K562 (cell line): Measurements from ENCODE around the gene IGLL1. TPM values are rescaled to one million over a fixed set of nuclear protein-coding genes. Genes with fewer than 3 reads are reported as not detected.

Experiments used
- ATAC-seq: fragments of 200-7000 bp; cut with Tn5 transposase; 3 replicates; pipeline ENCODE4 v1.9.1; 2020; ENCODE audit warnings: moderate library complexity
- BruUV-seq: library from RNA; stranded (reverse); fragments of 400-500 nt; replicated peaks from 2 replicates; lab custom pipeline; 2021; lab: Mats Ljungman, UMichigan
- CTCF ChIA-PET: fragments of 300-600 bp; formaldehyde crosslinking; extraction: SDS; loops from one replicate; lab custom pipeline; 2021; ENCODE audit warnings: low intra/inter-chr PET ratio; lab: Yijun Ruan, JAX
- POLR2A ChIA-PET: fragments of 300-600, 350-650 bp; sonication (Branson Sonifier 250); formaldehyde crosslinking; extraction: SDS; loops from one replicate; lab custom pipeline; 2021; ENCODE audit warnings: antibody characterized with exemption, inconsistent platforms; lab: Yijun Ruan, JAX
- DNase-seq, 4 experiments: peaks; one replicate each; pipeline versions ENCODE4 v3.0.0 to v3.0.0-alpha.2; 2011 to 2018; ENCODE audit warnings: low spot score in 3 of 4, mixed read lengths in 3 of 4; ENCODE audit errors: extremely low read depth in 1 of 4
- FAIRE-seq: peaks from 2 replicates; lab custom pipeline; 2011; peaks lifted over from hg19 to GRCh38; lab: Jason Lieb, UNC
- H2AFZ ChIP-seq: 2 replicates; pipeline ENCODE4 v1.6.0; 2011; ENCODE audit warnings: low read depth, low read length, control low read depth, inconsistent platforms
- H3K27ac ChIP-seq: fragments of 200-600 bp; 3 replicates; pipeline ENCODE4 v1.8.0; 2011; ENCODE audit warnings: low read depth, mild to moderate bottlenecking, control low read depth, inconsistent platforms, low read length, moderate library complexity, mixed read lengths; ENCODE audit errors: extremely low read depth
- H3K27me3 ChIP-seq, 2 experiments: fragments of 300-600 bp in 1 of 2; 2 replicates in 1 of 2; 3 replicates in 1 of 2; pipeline versions ENCODE4 v1.6.0 to v1.8.0; 2011; ENCODE audit warnings: inconsistent platforms in 2 of 2, low read length in 2 of 2, mild to moderate bottlenecking in 1 of 2, mixed read lengths in 1 of 2, moderate library complexity in 1 of 2; ENCODE audit not compliant: control insufficient read depth in 2 of 2, insufficient read depth in 2 of 2
- H3K36me3 ChIP-seq: fragments of 300-600 bp; 3 replicates; pipeline ENCODE4 v1.8.0; 2011; ENCODE audit warnings: mild to moderate bottlenecking, low read length, inconsistent platforms; ENCODE audit not compliant: control insufficient read depth, insufficient read depth
- H3K4me1 ChIP-seq, 2 experiments: fragments of 200-600 bp in 1 of 2; replicated peaks in 1 of 2; 2 replicates in 1 of 2; 3 replicates in 1 of 2; pipeline versions ENCODE4 v1.5.1 to v1.8.0; 2011; ENCODE audit warnings: inconsistent platforms in 2 of 2, low read length in 2 of 2, mild to moderate bottlenecking in 1 of 2, mixed read lengths in 1 of 2, moderate library complexity in 1 of 2; ENCODE audit not compliant: control insufficient read depth in 2 of 2, insufficient read depth in 2 of 2
- H3K4me2 ChIP-seq: 2 replicates; pipeline ENCODE4 v1.6.1; 2011; ENCODE audit warnings: low read length, control low read depth, inconsistent platforms, mixed read lengths; ENCODE audit not compliant: insufficient read depth
- H3K4me3 ChIP-seq: fragments of 200-600 bp; sonication (generic), shearing (Covaris generic); 2 replicates; pipeline ENCODE4 v1.5.1; 2016; ENCODE audit warnings: control low read depth, inconsistent platforms
- H3K79me2 ChIP-seq: fragments of 200-600 bp; 3 replicates; pipeline ENCODE4 v1.8.0; 2011; ENCODE audit warnings: low read length, inconsistent platforms; ENCODE audit not compliant: control insufficient read depth, insufficient read depth
- H3K9ac ChIP-seq, 2 experiments: 2 replicates each; pipeline versions ENCODE4 v1.6.0 to v1.6.1; 2011; ENCODE audit warnings: low read depth in 2 of 2, low read length in 2 of 2, control low read depth in 1 of 2, inconsistent platforms in 1 of 2, mild to moderate bottlenecking in 1 of 2, mixed read lengths in 1 of 2; ENCODE audit not compliant: insufficient read depth in 1 of 2
- H3K9me1 ChIP-seq: one replicate; pipeline ENCODE4 v1.6.0; 2011; ENCODE audit warnings: inconsistent platforms, mild to moderate bottlenecking, low read length, moderate library complexity; ENCODE audit not compliant: control insufficient read depth, insufficient read depth
- H3K9me3 ChIP-seq: replicated peaks from 2 replicates; pipeline ENCODE4 v1.5.1; 2011; ENCODE audit warnings: low read depth, low read length, inconsistent platforms; ENCODE audit not compliant: control insufficient read depth, insufficient read depth
- H4K20me1 ChIP-seq: replicated peaks from 2 replicates; pipeline ENCODE4 v1.6.1; 2011; ENCODE audit warnings: low read length, inconsistent platforms, mixed read lengths; ENCODE audit not compliant: control insufficient read depth, insufficient read depth
- ARID1B ChIP-seq: fragments of 450-650 bp; IDR thresholded peaks from 2 replicates; pipeline ENCODE4 v1.6.1; 2016; ENCODE audit warnings: antibody characterized with exemption, mild to moderate bottlenecking, inconsistent platforms
- MAFF ChIP-seq: IDR thresholded peaks from 2 replicates; pipeline ENCODE4 v1.6.1; 2012; ENCODE audit warnings: low read length, improper control_type of control experiment
- NFRKB ChIP-seq: fragments of 450-650 bp; IDR thresholded peaks from 2 replicates; pipeline ENCODE4 v1.6.1; 2016; ENCODE audit warnings: low read depth
- WGBS: fragments of 100-300 bp; shearing (Covaris generic); methylation state at CpG from one replicate; pipeline ENCODE4 v1.1.6; 2016; ENCODE audit warnings: low coverage, mixed read lengths; ENCODE audit not compliant: insufficient coverage; ENCODE audit errors: missing lambda C conversion rate; 5-methylcytosine and 5-hydroxymethylcytosine counted together
- in situ Hi-C: fragments of 300-500 bp; cut with MboI; formaldehyde crosslinking; loops from 4 replicates; pipeline ENCODE4 v1.15.0; 2018; ENCODE audit warnings: inconsistent platforms, mixed read lengths
- intact Hi-C: fragments of 100-400 bp; cut with micrococcal nuclease; formaldehyde crosslinking; loops from 2 replicates; pipeline ENCODE4 v1.14.2; 2022
- polyA plus RNA-seq, 8 experiments: library from polyadenylated mRNA; depleted of rRNA in 4 of 8; stranded (reverse) in 5 of 8; unstranded in 3 of 8; fragments of >200 nt; fragmentation: Nextera tagmentation in 2 of 8; fragmentation: Illumina TruSeq in 1 of 8; extraction: Ambion mirVana in 2 of 8; extraction: Trizol in 1 of 8; gene quantifications; 2 replicates each; pipeline versions ENCODE4 v1.2.1 to v1.2.3, GENCODE V29; 2011 to 2014; ENCODE audit warnings: inconsistent platforms in 1 of 8, missing spikeins in 1 of 8
- total RNA-seq, 7 experiments: library from RNA; depleted of rRNA in 6 of 7; stranded (reverse); fragments of >200 nt in 6 of 7; fragmentation: Illumina TruSeq in 2 of 7; extraction: Trizol in 2 of 7; gene quantifications; 2 replicates each; pipeline versions ENCODE4 v1.2.1 to v1.2.3, GENCODE V29; 2011 to 2021; ENCODE audit warnings: low replicate concordance in 1 of 7

Gene IGLL1
- total and polyA plus RNA-seq, 9 of the 15 experiments (the other 6 are each of a cell fraction or from before 2014, with no cell fraction given): 0.10 to 0.32 (median 0.20) TPM; not detected in 6

GRCh38 chr22:23536821-23537345 is 43.2 kb downstream of the IGLL1 start:
- H3K9me1 ChIP-seq: no peaks in the 10 kb centered on the region
- no peaks in the 10 kb centered on the region for H3K9me3 ChIP-seq
- POLR2A ChIA-PET: interaction anchor here (0.6 kb wide), 1 partner anchor 220 kb away, joined by 3 read pairs; no protein-coding TSS in a partner anchor
- H3K36me3 ChIP-seq: no peaks in the 10 kb centered on the region
- in situ Hi-C loops (loop anchor here (5.0 to 10.0 kb wide), 2 partner anchors 130 to 212 kb away; no protein-coding TSS in a partner anchor), intact Hi-C loops (loop anchor here (5.0 kb wide), 4 partner anchors 150 to 365 kb away; no protein-coding TSS in a partner anchor)
- H3K27ac ChIP-seq: no peak overlapping the region
- no peak for DNase-seq
- H3K4me1 ChIP-seq: peaks cover 50 to 56% of the 10 kb centered on the region in 2 experiments
- H3K27me3 ChIP-seq: no peaks in the 10 kb centered on the region
- no peaks in the 10 kb centered on the region for H4K20me1 ChIP-seq
- H3K79me2 ChIP-seq: no peaks in the 10 kb centered on the region
- CTCF ChIA-PET: no interaction called here
- H3K4me2 ChIP-seq: no peak overlapping the region
- no peak for FAIRE-seq
- peak overlapping the region; percentile 31 for H2AFZ ChIP-seq
- ATAC-seq: no peak
- WGBS: 43% methylated on average over 17 of the region's 17 CpGs
- TF ChIP-seq MAFF: no peak
- no peak for TF ChIP-seq ARID1B
- TF ChIP-seq NFRKB: 0 out of 2 replicates have a peak, but pooled peaks have one; percentile 12
- H3K4me3 ChIP-seq: no peak overlapping the region
- no peak overlapping the region for H3K9ac ChIP-seq
- BruUV-seq: no TSS peak
